Karpas-422 (cell line): Measurements from ENCODE around the gene FAM135A. TPM values are rescaled to one million over a fixed set of nuclear protein-coding genes. Genes with fewer than 3 reads are reported as not detected.

Experiments used
- DNase-seq: peaks from one replicate; pipeline ENCODE4 v3.0.0-alpha.2; 2015
- H2AFZ ChIP-seq: fragments of 200-600 bp; sonication (generic); 2 replicates; pipeline ENCODE4 v1.6.1; 2014; ENCODE audit warnings: antibody characterized with exemption, low read length, mixed read lengths
- H3K27ac ChIP-seq: fragments of 200-600 bp; sonication (generic); 2 replicates; pipeline ENCODE4 v1.5.1; 2014; ENCODE audit warnings: mild to moderate bottlenecking, low read length, moderate library complexity
- H3K27me3 ChIP-seq: fragments of 200-600 bp; sonication (generic); 2 replicates; pipeline ENCODE4 v1.6.1; 2014; ENCODE audit warnings: low read length, mixed read lengths
- H3K36me3 ChIP-seq: fragments of 200-600 bp; sonication (generic); 2 replicates; pipeline ENCODE4 v1.6.1; 2014; ENCODE audit warnings: low read length, mixed read lengths; ENCODE audit not compliant: insufficient read depth
- H3K4me1 ChIP-seq: fragments of 200-600 bp; sonication (generic); 2 replicates; pipeline ENCODE4 v1.6.1; 2014; ENCODE audit warnings: mild to moderate bottlenecking, low read length, mixed read lengths
- H3K4me2 ChIP-seq: fragments of 200-600 bp; sonication (generic); 2 replicates; pipeline ENCODE4 v1.6.1; 2014; ENCODE audit warnings: low read length, low read depth, mild to moderate bottlenecking; ENCODE audit not compliant: poor library complexity, severe bottlenecking
- H3K4me3 ChIP-seq: fragments of 200-600 bp; sonication (generic); 2 replicates; pipeline ENCODE4 v1.5.1; 2014; ENCODE audit warnings: mild to moderate bottlenecking, antibody characterized with exemption, low read length, mixed read lengths
- H3K79me2 ChIP-seq: fragments of 200-600 bp; sonication (generic); 2 replicates; pipeline ENCODE4 v1.6.1; 2014; ENCODE audit warnings: mild to moderate bottlenecking, low read length, mixed read lengths
- H3K9ac ChIP-seq: fragments of 200-600 bp; sonication (generic); 2 replicates; pipeline ENCODE4 v1.6.0; 2014; ENCODE audit warnings: low read length
- H3K9me2 ChIP-seq: fragments of 200-600 bp; sonication (generic), shearing (Covaris generic); replicated peaks from 2 replicates; pipeline ENCODE4 v1.6.0; 2014; ENCODE audit warnings: mild to moderate bottlenecking, low read length, moderate library complexity; ENCODE audit not compliant: insufficient read depth
- H3K9me3 ChIP-seq: fragments of 300-700, 200-600 bp; sonication (generic); 2 replicates; pipeline ENCODE4 v1.6.1; 2014; ENCODE audit warnings: low read length, mixed read lengths
- H4K20me1 ChIP-seq: fragments of 200-600 bp; sonication (generic); 2 replicates; pipeline ENCODE4 v1.6.1; 2014; ENCODE audit warnings: mild to moderate bottlenecking, antibody characterized with exemption, low read length, low read depth; ENCODE audit not compliant: insufficient read depth
- total RNA-seq: library from RNA; depleted of rRNA; stranded (reverse); fragments of >200 nt; shearing (Covaris generic); gene quantifications from 2 replicates; pipeline ENCODE4 v1.2.3, GENCODE V29; 2014; ENCODE audit warnings: low replicate concordance

The FAM135A gene
- total RNA-seq, 1 experiment from 2014 or later = 83.0 TPM

DNA sequence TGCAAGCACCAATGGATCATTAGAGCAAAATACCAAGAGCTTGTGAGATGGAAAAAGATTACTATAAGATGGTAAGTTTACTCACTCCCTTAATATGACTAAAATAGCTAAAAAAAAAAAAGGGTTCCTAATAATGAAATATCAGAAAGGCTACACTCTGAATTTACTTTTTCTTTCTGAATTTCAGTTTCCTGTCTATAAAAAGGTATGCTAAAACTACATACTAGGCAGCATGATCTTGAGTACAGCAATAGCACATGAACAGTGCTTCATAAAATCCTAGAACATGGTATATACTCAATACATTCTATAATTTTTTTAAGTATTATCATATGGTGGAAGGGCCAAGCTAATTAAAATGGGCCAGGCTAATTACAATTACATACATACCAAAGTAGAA, 24.0 kb upstream of the FAM135A start:
- Histone ChIP-seq H3K36me3 (no peaks in the 10 kb centered on the region), H3K4me2 (no peak overlapping the region), H3K79me2 (no peaks in the 10 kb centered on the region), H3K9me2 (no peaks in the 10 kb centered on the region), H3K27ac (no peak overlapping the region), H3K4me1 (no peaks in the 10 kb centered on the region), H3K9ac (no peak overlapping the region), H3K9me3 (no peaks in the 10 kb centered on the region), H2AFZ (no peak overlapping the region), H4K20me1 (no peaks in the 10 kb centered on the region), H3K27me3 (no peaks in the 10 kb centered on the region), H3K4me3 (no peak overlapping the region)
- no peak for DNase-seq

DNA sequence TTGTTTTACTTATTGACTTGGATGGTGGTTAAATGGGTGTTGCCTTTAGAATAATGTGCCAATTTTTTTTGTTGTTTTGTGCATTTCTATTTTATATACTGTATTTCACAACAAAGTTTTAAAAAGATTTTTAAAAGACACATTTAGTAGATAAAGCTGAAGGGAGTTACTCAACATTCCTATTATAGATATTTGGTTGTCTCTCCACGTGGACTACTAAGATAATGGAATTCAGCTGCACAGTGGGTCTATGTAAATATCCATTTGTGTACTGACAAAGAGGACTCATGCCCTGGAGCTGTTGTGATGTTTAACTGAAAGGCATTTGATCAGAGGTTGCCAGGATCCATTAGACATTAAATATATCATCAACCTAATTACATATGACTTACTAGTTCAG, 23.2 kb upstream of the FAM135A start:
- no peaks in the 10 kb centered on the region for H3K9me2 ChIP-seq
- H2AFZ ChIP-seq = no peak overlapping the region
- DNase-seq = no peak
- H3K27ac ChIP-seq = no peak overlapping the region
- no peaks in the 10 kb centered on the region for H4K20me1 ChIP-seq
- H3K9me3 ChIP-seq = no peaks in the 10 kb centered on the region
- no peak overlapping the region for H3K4me2 ChIP-seq
- H3K36me3 ChIP-seq = no peaks in the 10 kb centered on the region
- no peak overlapping the region for H3K4me3 ChIP-seq
- H3K79me2 ChIP-seq = no peaks in the 10 kb centered on the region
- no peaks in the 10 kb centered on the region for H3K4me1 ChIP-seq
- no peak overlapping the region for H3K9ac ChIP-seq
- H3K27me3 ChIP-seq = no peaks in the 10 kb centered on the region

DNA sequence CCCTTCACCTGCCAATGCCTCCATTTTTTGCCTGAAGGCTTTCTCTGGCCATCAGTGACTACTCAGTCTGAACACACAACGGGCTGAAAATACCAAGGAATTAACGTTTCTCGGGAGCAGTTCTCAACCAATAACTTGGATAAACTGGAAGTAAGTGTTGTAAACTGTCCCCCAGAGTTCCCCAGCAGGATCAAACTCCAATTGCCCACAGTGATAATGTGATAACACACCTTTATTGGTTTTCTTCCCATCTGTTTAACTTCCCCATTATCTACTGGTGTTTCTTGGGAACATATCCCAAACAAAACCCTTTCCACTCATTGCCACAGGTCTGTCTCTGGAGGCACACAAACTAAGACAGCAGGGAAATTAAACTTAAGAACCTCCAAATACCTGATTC, 21.8 kb upstream of the FAM135A start:
- Histone ChIP-seq H3K27me3 (no peaks in the 10 kb centered on the region), H3K4me1 (no peaks in the 10 kb centered on the region), H3K27ac (no peak overlapping the region), H3K36me3 (no peaks in the 10 kb centered on the region), H3K4me2 (no peak overlapping the region), H3K4me3 (no peak overlapping the region), H2AFZ (no peak overlapping the region), H3K9me3 (no peaks in the 10 kb centered on the region), H3K9ac (no peak overlapping the region), H3K79me2 (no peaks in the 10 kb centered on the region), H4K20me1 (no peaks in the 10 kb centered on the region), H3K9me2 (no peaks in the 10 kb centered on the region)
- no peak for DNase-seq

DNA sequence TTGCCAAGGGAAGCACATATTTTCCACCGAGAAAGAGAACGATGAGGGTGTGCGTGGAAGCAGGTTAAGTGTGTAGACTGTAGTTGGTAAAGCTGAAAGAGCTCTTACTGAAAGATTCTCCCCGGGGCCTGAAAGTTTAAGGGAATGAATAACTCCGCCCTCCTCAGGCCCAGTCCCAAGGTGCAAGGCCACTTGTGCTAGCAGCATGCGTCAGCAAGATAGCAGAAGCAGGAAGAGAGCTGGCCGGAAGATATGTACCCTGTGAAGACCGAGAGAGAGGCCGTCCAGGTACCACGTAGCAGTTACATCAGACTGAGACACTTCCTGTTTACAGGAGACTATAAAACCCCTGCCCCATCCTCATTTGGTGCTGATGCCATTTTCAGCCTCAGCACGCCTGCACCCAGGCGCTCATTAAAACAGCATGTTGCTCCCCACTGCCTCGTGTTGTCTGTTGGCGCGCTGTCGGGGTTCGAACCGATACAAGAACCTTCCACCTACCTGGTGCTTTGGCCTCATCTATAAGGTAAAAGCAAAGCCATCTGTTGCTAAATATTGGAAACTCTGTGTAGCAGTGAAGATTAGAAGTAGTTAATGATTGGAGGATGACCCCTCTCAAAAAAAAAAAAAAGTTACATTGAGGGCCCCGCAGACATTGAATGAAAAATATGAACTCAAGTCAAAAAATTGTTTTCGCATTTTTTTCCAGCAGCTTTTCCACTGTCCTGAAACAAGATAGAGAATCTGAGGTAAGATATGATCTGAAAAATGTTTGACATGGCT, 18.6 kb upstream of the FAM135A start:
- H3K9me2 ChIP-seq = no peaks in the 10 kb centered on the region
- H3K36me3 ChIP-seq = no peaks in the 10 kb centered on the region
- no peak overlapping the region for H2AFZ ChIP-seq
- H3K4me1 ChIP-seq = no peaks in the 10 kb centered on the region
- H3K27ac ChIP-seq = no peak overlapping the region
- H3K4me3 ChIP-seq = no peak overlapping the region
- no peaks in the 10 kb centered on the region for H3K27me3 ChIP-seq
- H4K20me1 ChIP-seq = no peaks in the 10 kb centered on the region
- no peak overlapping the region for H3K9ac ChIP-seq
- H3K4me2 ChIP-seq = no peak overlapping the region
- no peak for DNase-seq
- no peaks in the 10 kb centered on the region for H3K9me3 ChIP-seq
- H3K79me2 ChIP-seq = no peaks in the 10 kb centered on the region

GRCh38 chr6:70395301-70395672, 18.0 kb upstream of the FAM135A start:
- Histone ChIP-seq H3K36me3 (no peaks in the 10 kb centered on the region), H3K79me2 (no peaks in the 10 kb centered on the region), H3K27me3 (no peaks in the 10 kb centered on the region), H4K20me1 (no peaks in the 10 kb centered on the region), H3K4me3 (no peak overlapping the region), H3K9me2 (no peaks in the 10 kb centered on the region), H3K9ac (no peak overlapping the region), H3K27ac (no peak overlapping the region), H3K4me1 (no peaks in the 10 kb centered on the region), H2AFZ (no peak overlapping the region), H3K9me3 (no peaks in the 10 kb centered on the region), H3K4me2 (no peak overlapping the region)
- DNase-seq = no peak

DNA sequence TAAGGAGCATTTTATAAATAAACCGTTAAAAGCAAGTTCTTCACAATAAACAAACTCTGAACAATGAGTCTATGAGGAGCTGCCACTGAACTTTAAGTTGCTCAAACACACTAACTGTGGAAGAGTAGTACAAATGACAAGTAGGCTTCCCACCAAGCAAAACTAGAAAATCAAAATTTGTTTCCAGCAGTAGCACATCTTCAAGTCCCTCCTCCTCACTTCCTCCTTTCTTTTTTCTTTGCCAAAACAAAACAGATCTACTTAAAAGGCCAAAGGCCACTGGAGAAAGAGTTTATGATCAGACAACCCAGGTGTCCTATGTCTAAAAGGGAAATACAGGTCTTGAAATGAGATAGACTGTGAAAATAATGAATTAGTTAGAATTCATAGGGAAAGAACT, 17.1 kb upstream of the FAM135A start:
- Histone ChIP-seq H3K36me3 (no peaks in the 10 kb centered on the region), H3K27me3 (no peaks in the 10 kb centered on the region), H3K4me3 (no peak overlapping the region), H3K9me2 (no peaks in the 10 kb centered on the region), H3K4me1 (no peaks in the 10 kb centered on the region), H4K20me1 (no peaks in the 10 kb centered on the region), H3K27ac (no peak overlapping the region), H3K9ac (no peak overlapping the region), H3K79me2 (no peaks in the 10 kb centered on the region), H3K4me2 (no peak overlapping the region), H3K9me3 (no peaks in the 10 kb centered on the region), H2AFZ (no peak overlapping the region)
- no peak for DNase-seq

DNA sequence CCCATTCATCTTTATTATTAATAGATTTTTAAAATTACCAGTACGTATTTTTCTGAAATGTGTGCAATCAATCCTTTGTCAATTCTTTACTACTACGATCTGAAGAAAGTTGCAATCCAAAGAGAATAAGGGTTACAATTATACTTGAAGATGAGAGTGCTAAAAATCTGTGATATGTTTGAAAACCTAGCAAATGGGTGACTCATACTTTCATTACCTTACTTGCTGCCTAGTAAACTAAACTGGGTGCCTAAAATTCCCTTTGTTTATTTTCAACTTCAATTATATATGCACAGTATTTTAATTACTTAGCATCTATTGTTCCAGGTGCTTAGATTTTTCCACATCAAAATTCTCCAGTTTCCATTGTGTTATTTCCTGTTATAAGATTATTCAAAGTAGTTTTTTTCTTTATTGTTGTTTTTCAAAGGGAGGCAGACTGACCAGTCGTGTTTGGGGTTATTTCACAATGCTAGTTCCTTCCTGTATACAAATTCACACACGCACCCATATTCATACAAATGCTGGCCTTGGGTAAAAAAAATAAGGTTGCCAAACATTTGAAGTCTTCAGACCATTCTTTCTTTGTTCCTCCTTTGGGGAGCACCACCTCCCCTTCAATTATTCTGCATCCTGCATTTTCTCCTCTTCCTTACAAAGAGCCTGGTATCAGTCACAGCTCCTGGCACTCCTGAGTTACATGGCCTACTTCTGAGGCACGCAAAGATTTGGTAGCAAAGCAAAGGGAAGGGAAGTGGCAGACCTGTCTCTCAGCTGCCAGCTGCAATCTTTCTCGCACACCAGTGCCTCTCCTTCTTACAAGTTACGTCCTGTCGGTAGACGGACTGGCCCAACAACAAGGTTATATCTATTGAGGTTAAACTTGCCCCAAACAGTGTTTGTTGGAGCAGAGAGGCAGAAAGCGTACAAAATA, 16.2 kb upstream of the FAM135A start:
- Histone ChIP-seq H3K79me2 (no peaks in the 10 kb centered on the region), H3K27me3 (no peaks in the 10 kb centered on the region), H3K4me1 (no peaks in the 10 kb centered on the region), H3K4me2 (no peak overlapping the region), H4K20me1 (no peaks in the 10 kb centered on the region), H3K9me2 (no peaks in the 10 kb centered on the region), H3K9ac (no peak overlapping the region), H2AFZ (no peak overlapping the region), H3K9me3 (no peaks in the 10 kb centered on the region), H3K4me3 (no peak overlapping the region), H3K36me3 (no peaks in the 10 kb centered on the region), H3K27ac (no peak overlapping the region)
- no peak for DNase-seq
